Measurements from ENCODE around the gene KDM2B.

DNA sequence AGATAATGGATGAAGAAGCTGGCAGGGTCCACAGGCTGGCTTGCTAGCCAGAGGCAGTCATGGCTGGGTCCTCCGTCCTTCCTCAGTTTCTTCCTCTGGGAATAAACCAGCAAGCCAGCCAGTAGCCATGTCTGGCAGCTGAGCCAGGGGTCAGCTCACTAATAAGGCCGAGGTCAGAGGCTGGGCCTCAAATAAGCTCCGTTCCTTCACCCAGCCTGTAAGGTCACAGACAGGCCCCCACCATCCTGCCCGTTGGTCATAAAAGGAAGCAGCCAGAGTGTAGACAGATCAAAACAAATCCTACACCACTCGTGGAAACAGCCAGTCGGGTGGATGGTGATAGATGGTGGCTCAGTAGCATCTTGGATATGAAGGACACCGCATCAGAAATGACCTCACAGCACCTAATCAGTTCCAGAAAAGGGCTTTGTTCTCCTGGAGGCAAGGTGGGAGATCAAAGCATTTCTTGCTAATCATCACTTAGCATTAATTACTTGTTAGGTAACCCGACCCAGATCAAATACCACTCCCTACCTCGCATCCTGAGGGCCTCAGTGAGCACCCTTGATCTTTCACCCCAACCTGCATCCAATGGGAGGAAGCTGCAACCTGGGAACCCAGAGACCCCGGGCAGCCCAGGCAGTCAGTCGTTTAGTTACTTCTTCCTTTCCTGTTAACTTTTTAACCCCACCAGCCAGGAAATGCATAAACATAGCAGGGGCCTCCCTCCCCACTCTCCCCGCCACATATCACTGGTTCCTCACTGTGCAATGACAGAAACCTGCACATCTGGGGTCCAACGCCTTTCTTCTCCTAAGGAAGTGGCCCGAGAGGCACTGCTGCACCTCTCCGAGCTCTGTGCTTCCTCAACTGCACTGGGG, 90.2 kb downstream of the KDM2B start:
- no peak for TF ChIP-seq POLR2AphosphoS5 (IDR thresholded peaks at IDR 0.05)
- no peak for TF ChIP-seq CTCF (IDR thresholded peaks at IDR 0.05)
- no peak for TF ChIP-seq POLR2A (IDR thresholded peaks at IDR 0.05)

Data from breast epithelium (tissue), 3 donors.